ENCODE measurements around the gene MAPRE3. TPM values are rescaled to one million over a fixed set of nuclear protein-coding genes. Genes with fewer than 3 reads are reported as not detected.
A peak's percentile ranks its signal among the peaks of the same experiment; 100 is the strongest.

The MAPRE3 gene
- polyA plus RNA-seq, 2 donors, result 7.4 to 13.4 TPM

DNA sequence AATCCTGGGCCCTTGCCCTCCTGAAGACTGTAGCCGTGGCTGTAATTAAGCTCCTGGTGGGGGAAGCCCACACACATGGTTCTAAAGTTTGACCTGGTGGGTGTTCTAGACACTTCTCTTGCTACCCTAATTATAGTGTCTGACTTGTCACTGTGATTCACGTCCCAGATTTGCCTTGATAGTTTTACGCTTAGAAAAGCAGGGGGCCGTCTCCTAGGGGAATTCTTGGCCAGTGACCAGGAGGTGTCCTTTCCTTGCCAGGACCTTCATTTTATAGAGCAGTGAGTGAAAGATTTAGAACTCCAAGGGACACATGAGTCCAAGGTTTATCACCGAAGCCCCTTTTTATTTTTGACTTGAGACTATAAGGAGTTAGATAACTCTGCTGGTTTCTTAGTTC, 71.3 kb downstream of the MAPRE3 start:
- Histone ChIP-seq H3K4me3 (ENCODE audit: low read depth in 1 of 2, low read length in 2 of 2) (no peak overlapping the region), H3K4me1 (ENCODE audit: control insufficient read depth in 2 of 2, insufficient read depth in 2 of 2, low read length in 1 of 2) (no peaks in the 10 kb centered on the region), H3K27me3 (ENCODE audit: control insufficient read depth in 1 of 2, insufficient read depth in 2 of 2, low read length in 2 of 2) (no peaks in the 10 kb centered on the region), H3K9me3 (ENCODE audit: control insufficient read depth in 2 of 2, insufficient read depth in 1 of 2, low read depth in 1 of 2, low read length in 1 of 2) (no peaks in the 10 kb centered on the region), H3K27ac (ENCODE audit: low read depth in 2 of 2, low read length in 1 of 2) (no peak overlapping the region), H3K36me3 (ENCODE audit: control insufficient read depth in 2 of 2, insufficient read depth in 2 of 2, low read length in 1 of 2) (peaks cover 41 to 43% of the 10 kb centered on the region in 2 donors)
- 62 to 66% methylated on average over 5 of the region's 5 CpGs for whole genome bisulfite sequencing, 2 donors

DNA sequence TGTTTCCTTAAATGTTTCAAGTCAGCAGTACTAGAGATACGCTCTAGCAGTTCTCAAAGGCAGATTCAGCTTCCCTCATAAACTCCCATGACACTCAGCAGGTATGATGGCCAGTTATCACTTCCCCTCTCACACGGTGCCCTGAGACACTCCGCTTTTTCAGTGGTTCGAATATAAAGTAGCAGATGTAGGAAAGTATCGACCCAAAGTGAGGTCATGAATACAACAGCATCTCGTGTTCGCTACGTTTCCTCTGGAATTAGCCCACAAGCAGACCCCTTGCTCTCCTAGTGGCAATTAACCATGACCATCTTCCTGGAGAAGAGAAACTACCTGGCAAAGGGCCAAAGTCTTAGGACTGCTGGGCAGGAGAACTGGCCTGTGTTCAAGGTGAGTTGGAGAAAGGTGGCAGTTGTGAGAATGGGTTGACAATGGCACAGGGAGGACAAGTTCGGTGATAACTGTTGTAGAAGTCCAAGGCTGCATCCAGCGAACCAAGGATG, 71.8 kb downstream of the MAPRE3 start:
- no peaks in the 10 kb centered on the region for H3K27me3 ChIP-seq (ENCODE audit: control insufficient read depth in 1 of 2, insufficient read depth in 2 of 2, low read length in 2 of 2)
- peaks cover 36 to 39% of the 10 kb centered on the region in 2 donors for H3K36me3 ChIP-seq (ENCODE audit: control insufficient read depth in 2 of 2, insufficient read depth in 2 of 2, low read length in 1 of 2)
- H3K9me3 ChIP-seq (ENCODE audit: control insufficient read depth in 2 of 2, insufficient read depth in 1 of 2, low read depth in 1 of 2, low read length in 1 of 2), result no peaks in the 10 kb centered on the region
- 77 to 80% methylated on average over 10 of the region's 10 CpGs for WGBS, 2 donors
- no peak overlapping the region for H3K27ac ChIP-seq (ENCODE audit: low read depth in 2 of 2, low read length in 1 of 2)
- no peaks in the 10 kb centered on the region for H3K4me1 ChIP-seq (ENCODE audit: control insufficient read depth in 2 of 2, insufficient read depth in 2 of 2, low read length in 1 of 2)
- no peak overlapping the region for H3K4me3 ChIP-seq (ENCODE audit: low read depth in 1 of 2, low read length in 2 of 2)

- Histone ChIP-seq H3K4me1 (ENCODE audit: control insufficient read depth in 2 of 2, insufficient read depth in 2 of 2, low read length in 1 of 2) (no peaks in the 10 kb centered on the region), H3K36me3 (ENCODE audit: control insufficient read depth in 2 of 2, insufficient read depth in 2 of 2, low read length in 1 of 2) (peaks cover 30% of the 10 kb centered on the region in 2 donors), H3K4me3 (ENCODE audit: low read depth in 1 of 2, low read length in 2 of 2) (no peak overlapping the region), H3K27ac (ENCODE audit: low read depth in 2 of 2, low read length in 1 of 2) (no peak overlapping the region), H3K9me3 (ENCODE audit: control insufficient read depth in 2 of 2, insufficient read depth in 1 of 2, low read depth in 1 of 2, low read length in 1 of 2) (no peaks in the 10 kb centered on the region), H3K27me3 (ENCODE audit: control insufficient read depth in 1 of 2, insufficient read depth in 2 of 2, low read length in 2 of 2) (no peaks in the 10 kb centered on the region)
- whole genome bisulfite sequencing, 2 donors, result 86 to 88% methylated on average over 7 of the region's 7 CpGs
Observed at GRCh38 chr2:27042985-27043634, 72.7 kb downstream of the MAPRE3 start.

GRCh38 chr2:27049422-27050280, 79.2 kb downstream of the MAPRE3 start:
- no peaks in the 10 kb centered on the region for H3K27me3 ChIP-seq (ENCODE audit: control insufficient read depth in 1 of 2, insufficient read depth in 2 of 2, low read length in 2 of 2)
- peak overlapping the region; percentile 72 to 90 for H3K27ac ChIP-seq (ENCODE audit: low read depth in 2 of 2, low read length in 1 of 2)
- H3K4me1 ChIP-seq (ENCODE audit: control insufficient read depth in 2 of 2, insufficient read depth in 2 of 2, low read length in 1 of 2), result no peaks in the 10 kb centered on the region
- 8 to 12% methylated on average over 47 to 52 of the region's 52 CpGs for WGBS, 2 donors
- H3K4me3 ChIP-seq (ENCODE audit: low read depth in 1 of 2, low read length in 2 of 2), result peak overlapping the region; percentile 60 to 68
- H3K9me3 ChIP-seq (ENCODE audit: control insufficient read depth in 2 of 2, insufficient read depth in 1 of 2, low read depth in 1 of 2, low read length in 1 of 2), result no peaks in the 10 kb centered on the region
- peaks cover 0 to 9% of the 10 kb centered on the region in 2 donors for H3K36me3 ChIP-seq (ENCODE audit: control insufficient read depth in 2 of 2, insufficient read depth in 2 of 2, low read length in 1 of 2)

GRCh38 chr2:27050281-27050995, 80.0 kb downstream of the MAPRE3 start:
- Histone ChIP-seq H3K4me1 (ENCODE audit: control insufficient read depth in 2 of 2, insufficient read depth in 2 of 2, low read length in 1 of 2) (no peaks in the 10 kb centered on the region), H3K27ac (ENCODE audit: low read depth in 2 of 2, low read length in 1 of 2) (peak overlapping the region; percentile 91 to 93), H3K4me3 (ENCODE audit: low read depth in 1 of 2, low read length in 2 of 2) (peak overlapping the region; percentile 60 to 74), H3K27me3 (ENCODE audit: control insufficient read depth in 1 of 2, insufficient read depth in 2 of 2, low read length in 2 of 2) (no peaks in the 10 kb centered on the region), H3K36me3 (ENCODE audit: control insufficient read depth in 2 of 2, insufficient read depth in 2 of 2, low read length in 1 of 2) (peaks cover 5 to 11% of the 10 kb centered on the region in 2 donors), H3K9me3 (ENCODE audit: control insufficient read depth in 2 of 2, insufficient read depth in 1 of 2, low read depth in 1 of 2, low read length in 1 of 2) (no peaks in the 10 kb centered on the region)
- 0% methylated on average over 48 of the region's 48 CpGs for WGBS, 2 donors

GRCh38 chr2:27050996-27051901, 80.8 kb downstream of the MAPRE3 start, which contains the start of gene AGBL5:
Gene AGBL5, plus strand, starts transcription at chr2:27051668. Its CDS starts 1,291 bp downstream, at chr2:27052959.
- peak within 1 kb of the TSS; percentile 60 to 74 for H3K4me3 ChIP-seq (ENCODE audit: low read depth in 1 of 2, low read length in 2 of 2)
- no peaks in the 10 kb centered on the region for H3K4me1 ChIP-seq (ENCODE audit: control insufficient read depth in 2 of 2, insufficient read depth in 2 of 2, low read length in 1 of 2)
- no peaks in the 10 kb centered on the region for H3K27me3 ChIP-seq (ENCODE audit: control insufficient read depth in 1 of 2, insufficient read depth in 2 of 2, low read length in 2 of 2)
- H3K9me3 ChIP-seq (ENCODE audit: control insufficient read depth in 2 of 2, insufficient read depth in 1 of 2, low read depth in 1 of 2, low read length in 1 of 2), result no peaks in the 10 kb centered on the region
- H3K27ac ChIP-seq (ENCODE audit: low read depth in 2 of 2, low read length in 1 of 2), result peak within 1 kb of the TSS; percentile 91 to 93
- WGBS, 2 donors, result 0 to 1% methylated on average over 59 to 67 of the region's 67 CpGs
- peaks cover 8 to 16% of the 10 kb centered on the region in 2 donors for H3K36me3 ChIP-seq (ENCODE audit: control insufficient read depth in 2 of 2, insufficient read depth in 2 of 2, low read length in 1 of 2)

DNA sequence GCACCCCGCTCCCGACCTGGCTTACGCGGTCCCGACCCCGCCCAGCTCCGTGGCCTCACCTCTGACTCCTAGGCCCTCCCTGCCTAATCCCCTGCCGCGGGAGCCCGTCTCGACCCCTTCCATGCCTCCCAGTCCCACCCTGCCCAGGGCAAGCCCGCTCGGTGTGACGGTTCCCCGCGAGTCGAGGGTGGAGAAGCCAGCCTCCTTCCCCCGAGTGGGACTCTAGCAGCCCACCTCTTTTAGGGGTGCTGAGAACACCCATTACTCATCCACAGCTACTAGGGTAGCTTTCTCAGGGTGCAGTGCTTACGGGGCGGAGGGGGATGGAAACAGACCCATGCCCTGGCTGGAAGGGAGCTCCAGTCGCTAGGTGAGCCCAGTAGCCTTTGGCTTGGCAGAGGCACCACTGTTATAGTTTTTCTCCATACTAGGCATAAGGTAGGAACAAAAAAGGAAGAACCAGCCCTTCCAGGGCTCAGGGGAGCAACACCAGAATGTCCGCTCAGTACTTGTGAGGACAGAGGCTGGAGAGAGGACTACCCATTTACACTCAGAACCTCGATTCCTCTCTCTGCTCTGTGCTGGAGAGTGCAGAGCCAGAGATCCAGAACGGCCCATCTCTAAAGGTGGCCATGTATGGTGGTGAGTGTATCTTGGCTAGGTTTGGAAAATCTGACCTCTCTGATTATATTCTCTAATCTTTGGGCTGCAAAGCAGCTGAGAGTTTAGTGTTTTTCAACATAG, 81.6 kb downstream of the MAPRE3 start:
- H3K36me3 ChIP-seq (ENCODE audit: control insufficient read depth in 2 of 2, insufficient read depth in 2 of 2, low read length in 1 of 2), result peaks cover 8 to 16% of the 10 kb centered on the region in 2 donors
- H3K4me3 ChIP-seq (ENCODE audit: low read depth in 1 of 2, low read length in 2 of 2), result peak overlapping the region; percentile 60 to 74
- no peaks in the 10 kb centered on the region for H3K27me3 ChIP-seq (ENCODE audit: control insufficient read depth in 1 of 2, insufficient read depth in 2 of 2, low read length in 2 of 2)
- peak overlapping the region; percentile 91 to 93 for H3K27ac ChIP-seq (ENCODE audit: low read depth in 2 of 2, low read length in 1 of 2)
- WGBS, 2 donors, result 3 to 4% methylated on average over 24 of the region's 24 CpGs
- H3K9me3 ChIP-seq (ENCODE audit: control insufficient read depth in 2 of 2, insufficient read depth in 1 of 2, low read depth in 1 of 2, low read length in 1 of 2), result no peaks in the 10 kb centered on the region
- no peaks in the 10 kb centered on the region for H3K4me1 ChIP-seq (ENCODE audit: control insufficient read depth in 2 of 2, insufficient read depth in 2 of 2, low read length in 1 of 2)

DNA sequence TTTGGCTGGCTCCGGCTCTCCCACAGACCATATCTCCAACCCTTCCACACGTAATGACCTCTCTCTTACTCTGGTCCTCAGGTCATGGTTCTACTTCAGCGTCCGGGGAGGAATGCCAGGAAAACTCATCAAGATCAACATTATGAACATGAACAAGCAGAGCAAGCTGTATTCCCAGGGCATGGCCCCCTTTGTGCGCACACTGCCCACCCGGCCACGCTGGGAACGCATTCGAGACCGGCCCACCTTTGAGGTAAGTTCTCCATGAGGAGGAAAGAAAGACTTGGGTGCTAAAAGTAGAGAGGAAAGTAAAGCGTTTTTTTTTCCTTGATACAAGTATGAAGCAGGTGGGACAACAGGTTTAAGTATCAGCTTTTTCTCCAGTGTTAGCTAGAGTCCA, 82.9 kb downstream of the MAPRE3 start:
- 85 to 88% methylated on average over 11 of the region's 11 CpGs for WGBS, 2 donors

More for the DNA sequence above, 82.9 kb downstream of the MAPRE3 start:
- Histone ChIP-seq H3K4me3 (ENCODE audit: low read depth in 1 of 2, low read length in 2 of 2) (no peak overlapping the region), H3K27ac (ENCODE audit: low read depth in 2 of 2, low read length in 1 of 2) (no peak overlapping the region), H3K27me3 (ENCODE audit: control insufficient read depth in 1 of 2, insufficient read depth in 2 of 2, low read length in 2 of 2) (no peaks in the 10 kb centered on the region), H3K4me1 (ENCODE audit: control insufficient read depth in 2 of 2, insufficient read depth in 2 of 2, low read length in 1 of 2) (no peaks in the 10 kb centered on the region), H3K9me3 (ENCODE audit: control insufficient read depth in 2 of 2, insufficient read depth in 1 of 2, low read depth in 1 of 2, low read length in 1 of 2) (no peaks in the 10 kb centered on the region), H3K36me3 (ENCODE audit: control insufficient read depth in 2 of 2, insufficient read depth in 2 of 2, low read length in 1 of 2) (peaks cover 8 to 18% of the 10 kb centered on the region in 2 donors)

Measured in esophagus (tissue), 2 donors.